GM19351 (cell line): Measurements from ENCODE around the gene OVOL2.
"Not testable (repeated sequence)": the region's sequence is repeated elsewhere in the genome, so short reads cannot be mapped to it uniquely, and the experiment has no call there.

Experiments used
- ATAC-seq: cut with Tn5 transposase; IDR thresholded peaks from one replicate; pipeline ENCODE4 v1.9.1; 2021; ENCODE audit warnings: mild to moderate bottlenecking, moderate library complexity; ENCODE audit not compliant: unreplicated experiment

OVOL2 gene

DNA sequence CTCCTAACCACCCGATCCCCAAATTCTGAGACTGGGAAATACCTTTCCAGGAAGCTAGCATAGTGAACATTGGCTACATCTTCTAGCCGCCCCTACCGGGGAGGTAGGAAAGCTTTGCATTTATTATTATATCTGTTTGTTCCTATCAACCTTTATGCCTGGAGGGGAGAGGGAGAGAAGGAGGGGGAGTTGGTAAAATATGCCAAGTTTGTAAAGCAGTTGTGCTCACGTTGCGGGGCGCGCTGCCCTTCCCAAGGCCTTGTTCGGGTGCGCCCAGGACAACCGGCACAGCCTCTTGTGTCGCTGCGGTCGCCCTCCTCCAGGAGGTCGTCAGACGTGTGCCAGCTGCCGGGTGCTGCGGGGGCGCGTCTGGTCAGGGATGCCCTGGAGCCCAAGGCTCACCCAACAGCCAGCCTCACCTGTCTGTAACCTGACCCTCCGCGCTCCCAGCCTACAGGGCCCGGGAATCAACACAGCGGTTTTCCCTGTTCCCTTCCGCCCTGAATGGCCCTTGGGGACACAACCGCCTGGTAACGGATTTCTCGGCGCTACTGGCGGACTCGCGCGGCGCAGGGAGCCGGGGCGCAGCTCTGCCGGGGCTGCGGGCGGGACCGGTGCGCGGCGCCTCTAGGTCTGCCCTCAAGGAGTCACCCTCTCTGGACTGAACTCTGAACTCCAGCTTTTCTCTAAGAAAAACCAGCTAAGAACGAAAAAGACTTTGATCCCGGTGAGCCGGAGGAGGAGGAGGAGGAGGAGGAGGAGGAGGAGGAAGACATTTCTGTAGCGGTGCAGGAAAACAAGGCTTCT, 1.1 kb upstream of the OVOL2 start:
- no peak for ATAC-seq

GRCh38 chr20:18057994-18058349, 256 bp upstream of the OVOL2 start:
- ATAC-seq: no peak

- ATAC-seq: no peak
Measured at GRCh38 chr20:18056174-18057100, 1.3 kb downstream of the OVOL2 start.

GRCh38 chr20:18055261-18055660, 2.5 kb downstream of the OVOL2 start:
- ATAC-seq: no peak

DNA sequence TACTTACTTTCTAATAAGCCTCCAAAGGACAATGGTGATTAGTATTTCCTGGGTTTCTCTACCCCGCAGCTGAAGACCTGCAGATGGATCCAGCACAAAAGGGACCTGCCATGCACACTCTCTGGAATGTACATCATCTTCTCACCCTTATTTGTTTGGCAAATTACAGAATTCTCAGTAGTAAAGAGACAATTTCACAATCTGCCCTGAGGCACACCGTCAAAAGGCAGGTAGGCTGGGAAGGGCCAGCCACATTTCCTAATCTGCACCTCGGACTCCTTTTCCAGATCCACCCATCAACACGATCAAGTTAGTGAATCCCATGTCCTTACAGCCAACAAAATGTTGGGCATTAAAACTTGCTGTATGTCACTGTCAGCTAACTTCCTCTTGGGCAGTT, 4.9 kb downstream of the OVOL2 start:
- no peak for ATAC-seq

DNA sequence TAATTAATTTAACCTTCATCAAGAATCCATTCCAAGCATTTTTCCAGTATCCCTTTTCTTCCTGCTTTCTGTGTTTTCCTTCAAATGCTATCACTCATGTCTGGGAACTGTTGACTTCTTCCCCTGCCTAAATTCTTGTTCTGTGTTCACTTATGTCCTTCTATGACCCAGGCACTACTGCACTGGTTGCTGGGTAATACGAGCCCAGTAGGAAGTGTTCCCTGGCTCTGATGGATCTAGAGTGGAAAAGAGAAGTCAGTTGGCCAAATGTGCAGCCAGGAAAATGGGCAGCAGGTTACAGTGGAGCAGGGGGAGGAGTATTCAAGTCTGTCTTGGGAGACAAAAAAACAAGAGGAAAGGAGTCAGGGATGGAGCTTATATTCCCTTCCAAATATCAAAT, 7.1 kb downstream of the OVOL2 start:
- ATAC-seq: no peak

DNA sequence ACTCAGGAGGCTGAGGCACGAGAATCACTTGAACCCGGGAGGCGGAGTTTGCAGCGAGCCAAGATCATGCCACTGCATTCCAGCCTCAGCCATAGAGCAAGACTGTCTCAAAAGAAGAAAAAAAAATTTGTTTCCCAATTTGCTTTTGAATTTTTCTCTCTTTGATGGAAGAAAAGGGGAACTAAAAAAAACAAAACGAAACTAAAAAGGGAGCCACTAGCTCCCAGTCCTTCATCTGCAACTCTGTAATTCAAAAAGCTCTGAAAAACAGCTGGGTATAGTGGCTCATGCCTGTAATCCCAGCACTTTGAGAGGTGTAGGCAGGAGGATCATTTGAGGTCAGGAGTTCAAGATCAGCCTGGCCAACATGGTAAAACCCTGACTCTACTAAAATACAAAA, 9.5 kb downstream of the OVOL2 start:
- ATAC-seq: no peak

DNA sequence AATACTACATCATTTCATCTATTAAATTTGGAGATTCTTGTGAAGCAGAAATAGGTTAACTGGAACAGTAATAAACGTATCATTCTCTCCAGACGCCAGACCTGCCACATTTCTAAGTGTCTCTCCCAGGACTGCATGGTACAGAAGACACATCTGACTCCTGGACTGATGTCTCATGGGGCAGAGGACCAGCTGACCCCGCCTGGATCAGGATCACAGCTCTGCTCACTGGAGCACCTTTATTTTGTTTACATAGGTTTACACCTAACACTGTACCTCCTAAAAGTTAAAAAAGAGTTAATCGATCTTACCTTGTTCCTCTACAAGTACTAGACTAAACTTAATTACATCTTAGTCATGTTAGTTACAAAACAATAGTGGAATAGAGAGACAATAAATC, 11.2 kb downstream of the OVOL2 start:
- ATAC-seq: no peak

DNA sequence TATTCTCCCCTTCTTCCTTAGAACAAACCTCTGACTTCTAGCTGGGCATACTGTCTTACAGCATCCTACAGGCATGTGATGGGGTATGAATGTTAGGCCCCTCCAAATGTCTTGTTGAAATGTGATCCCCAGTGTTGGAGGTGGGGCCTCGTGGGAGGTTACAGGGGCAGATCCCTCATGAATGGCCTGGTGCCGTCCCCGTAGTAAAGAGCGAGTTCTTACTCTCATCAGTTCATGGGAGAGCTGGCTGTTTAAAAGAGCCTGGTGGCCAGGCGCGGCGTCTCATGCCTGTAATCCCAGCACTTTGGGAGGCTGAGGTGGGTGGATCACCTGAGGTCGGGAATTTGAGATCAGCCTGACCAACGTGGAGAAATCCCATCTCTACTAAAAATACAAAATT, 15.5 kb downstream of the OVOL2 start:
- ATAC-seq: no peak

- ATAC-seq: no peak
Measured at GRCh38 chr20:18041462-18041861, 16.3 kb downstream of the OVOL2 start.

- ATAC-seq: no peak
Measured at GRCh38 chr20:18039063-18039462, 18.7 kb downstream of the OVOL2 start.

- ATAC-seq: no peak
Measured at GRCh38 chr20:18034039-18034438, 23.7 kb downstream of the OVOL2 start.

DNA sequence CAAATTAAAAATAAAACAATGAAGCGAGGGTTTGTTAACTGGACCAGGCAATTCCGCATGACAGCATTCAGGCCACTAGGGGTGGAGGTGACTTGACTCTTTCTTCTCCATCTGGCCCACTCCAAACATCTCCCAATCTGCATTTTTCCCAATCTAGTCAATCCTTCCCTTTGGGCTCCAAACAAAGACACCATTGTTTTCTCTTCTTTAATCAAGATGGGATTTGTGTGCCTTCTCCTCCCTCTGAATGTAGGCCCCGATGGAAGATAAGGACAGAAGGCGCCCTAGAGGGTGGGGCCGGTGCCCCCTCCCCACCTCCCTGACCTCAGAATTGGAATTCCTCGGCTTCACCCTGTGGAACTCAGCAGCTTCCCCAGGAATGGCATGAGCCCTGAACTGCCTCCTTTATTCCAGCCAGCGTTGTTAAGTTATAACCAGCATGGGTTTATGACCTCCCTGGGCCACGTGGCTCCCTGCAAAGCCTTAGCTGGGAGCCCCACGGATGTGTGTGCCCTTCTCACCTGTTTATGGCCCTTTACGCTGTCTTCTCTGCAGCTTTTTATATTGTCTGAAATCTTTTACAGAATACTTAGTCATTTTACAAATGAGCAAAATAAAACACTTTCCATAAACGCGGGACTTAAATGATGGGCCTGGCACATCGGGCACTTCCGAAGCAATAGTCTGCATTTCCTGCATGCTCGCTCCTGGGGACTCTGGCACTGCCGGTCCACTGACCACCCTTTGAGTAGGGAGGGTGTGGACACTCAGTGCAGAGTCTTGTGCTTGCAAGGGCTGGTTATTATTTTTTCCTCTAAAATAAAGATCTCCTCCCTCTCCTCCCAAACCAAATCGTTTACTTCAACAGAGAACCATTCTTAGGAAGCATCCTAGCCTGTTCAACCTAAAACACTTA, 24.5 kb downstream of the OVOL2 start:
- no peak for ATAC-seq

- no peak for ATAC-seq
Measured at GRCh38 chr20:18031888-18032509, 25.7 kb downstream of the OVOL2 start.

DNA sequence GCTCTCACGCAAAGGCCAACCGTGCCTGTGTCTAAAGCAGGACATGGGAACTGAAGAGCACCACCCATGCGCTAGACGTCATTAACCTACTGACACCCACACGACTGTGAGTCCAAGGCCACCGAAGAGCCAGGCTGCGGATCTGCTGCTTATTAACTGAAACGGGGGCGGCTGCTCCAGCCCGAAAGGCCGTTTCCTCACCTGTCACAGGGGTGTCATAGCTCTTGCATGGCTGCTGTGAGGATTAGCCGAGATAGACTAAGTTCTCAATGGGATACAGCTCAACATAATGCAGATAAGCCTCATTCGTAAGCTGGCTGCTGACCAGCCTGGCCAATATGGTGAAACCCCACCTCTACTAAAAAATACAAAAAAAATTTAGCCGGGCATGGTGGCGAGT, 26.7 kb downstream of the OVOL2 start:
- no peak for ATAC-seq

DNA sequence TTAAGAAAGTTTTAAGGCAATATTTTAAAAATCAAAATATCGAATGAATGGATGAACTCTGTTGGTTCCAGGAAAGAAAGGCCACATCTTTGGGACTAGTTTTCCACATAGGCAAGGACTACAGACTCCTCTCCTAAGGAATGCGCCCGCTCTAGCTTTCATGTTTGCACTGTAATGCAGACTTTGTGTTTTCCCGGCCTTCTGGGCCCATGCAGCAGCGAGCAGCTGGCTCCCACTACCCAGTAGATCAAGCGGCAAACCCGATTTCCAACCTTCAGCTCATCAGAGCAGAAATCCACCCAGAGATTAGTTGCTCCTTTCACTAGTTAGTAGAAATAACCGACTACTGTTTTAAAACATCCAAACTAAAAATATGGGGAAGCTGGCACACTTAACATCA, 27.7 kb downstream of the OVOL2 start:
- no peak for ATAC-seq

- ATAC-seq: not testable (repeated sequence)
Measured at GRCh38 chr20:18027011-18027410, 30.7 kb downstream of the OVOL2 start.

GRCh38 chr20:18024606-18025127, 33.0 kb downstream of the OVOL2 start:
- ATAC-seq: no peak

GRCh38 chr20:18020931-18021330, 36.8 kb downstream of the OVOL2 start:
- no peak for ATAC-seq

GRCh38 chr20:18019068-18019467, 38.6 kb downstream of the OVOL2 start:
- peak; percentile 92 for ATAC-seq
